ENCODE data around the gene REXO4.

DNA sequence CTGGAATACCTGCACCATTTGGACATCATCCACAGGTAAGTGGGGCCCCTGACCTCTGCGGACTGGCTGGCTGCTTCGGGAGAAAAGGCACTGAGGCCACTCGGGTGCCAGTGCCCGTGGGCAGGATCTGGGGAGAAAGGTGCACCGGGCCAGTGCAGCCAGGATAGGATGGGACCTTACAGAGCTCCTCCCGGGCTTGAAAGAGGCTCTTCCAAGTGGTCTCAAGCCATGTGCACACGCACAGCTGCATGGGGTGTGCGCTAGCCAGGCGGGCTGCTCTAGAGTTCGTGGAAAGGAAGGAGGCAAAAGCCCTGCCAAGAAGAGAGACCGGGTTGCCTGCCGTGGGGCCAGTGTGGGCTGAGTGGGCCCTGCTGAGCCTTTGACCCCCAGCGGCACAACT lies 28.2 kb downstream of the REXO4 start:
- TF ChIP-seq, protein P1, sequence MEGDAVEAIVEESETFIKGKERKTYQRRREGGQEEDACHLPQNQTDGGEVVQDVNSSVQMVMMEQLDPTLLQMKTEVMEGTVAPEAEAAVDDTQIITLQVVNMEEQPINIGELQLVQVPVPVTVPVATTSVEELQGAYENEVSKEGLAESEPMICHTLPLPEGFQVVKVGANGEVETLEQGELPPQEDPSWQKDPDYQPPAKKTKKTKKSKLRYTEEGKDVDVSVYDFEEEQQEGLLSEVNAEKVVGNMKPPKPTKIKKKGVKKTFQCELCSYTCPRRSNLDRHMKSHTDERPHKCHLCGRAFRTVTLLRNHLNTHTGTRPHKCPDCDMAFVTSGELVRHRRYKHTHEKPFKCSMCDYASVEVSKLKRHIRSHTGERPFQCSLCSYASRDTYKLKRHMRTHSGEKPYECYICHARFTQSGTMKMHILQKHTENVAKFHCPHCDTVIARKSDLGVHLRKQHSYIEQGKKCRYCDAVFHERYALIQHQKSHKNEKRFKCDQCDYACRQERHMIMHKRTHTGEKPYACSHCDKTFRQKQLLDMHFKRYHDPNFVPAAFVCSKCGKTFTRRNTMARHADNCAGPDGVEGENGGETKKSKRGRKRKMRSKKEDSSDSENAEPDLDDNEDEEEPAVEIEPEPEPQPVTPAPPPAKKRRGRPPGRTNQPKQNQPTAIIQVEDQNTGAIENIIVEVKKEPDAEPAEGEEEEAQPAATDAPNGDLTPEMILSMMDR (IDR thresholded peaks at IDR 0.05) = no peak
- TF ChIP-seq POLR2AphosphoS5 (IDR thresholded peaks at IDR 0.05) (no peak), POLR2A (IDR thresholded peaks at IDR 0.05) (no peak), EP300 (IDR thresholded peaks at IDR 0.05) (no peak)

All from gastroesophageal sphincter (tissue), 3 donors.